ENCODE measurements around the gene SLC22A23.
A peak's percentile ranks its signal among the peaks of the same experiment; 100 is the strongest.

Gene SLC22A23

DNA sequence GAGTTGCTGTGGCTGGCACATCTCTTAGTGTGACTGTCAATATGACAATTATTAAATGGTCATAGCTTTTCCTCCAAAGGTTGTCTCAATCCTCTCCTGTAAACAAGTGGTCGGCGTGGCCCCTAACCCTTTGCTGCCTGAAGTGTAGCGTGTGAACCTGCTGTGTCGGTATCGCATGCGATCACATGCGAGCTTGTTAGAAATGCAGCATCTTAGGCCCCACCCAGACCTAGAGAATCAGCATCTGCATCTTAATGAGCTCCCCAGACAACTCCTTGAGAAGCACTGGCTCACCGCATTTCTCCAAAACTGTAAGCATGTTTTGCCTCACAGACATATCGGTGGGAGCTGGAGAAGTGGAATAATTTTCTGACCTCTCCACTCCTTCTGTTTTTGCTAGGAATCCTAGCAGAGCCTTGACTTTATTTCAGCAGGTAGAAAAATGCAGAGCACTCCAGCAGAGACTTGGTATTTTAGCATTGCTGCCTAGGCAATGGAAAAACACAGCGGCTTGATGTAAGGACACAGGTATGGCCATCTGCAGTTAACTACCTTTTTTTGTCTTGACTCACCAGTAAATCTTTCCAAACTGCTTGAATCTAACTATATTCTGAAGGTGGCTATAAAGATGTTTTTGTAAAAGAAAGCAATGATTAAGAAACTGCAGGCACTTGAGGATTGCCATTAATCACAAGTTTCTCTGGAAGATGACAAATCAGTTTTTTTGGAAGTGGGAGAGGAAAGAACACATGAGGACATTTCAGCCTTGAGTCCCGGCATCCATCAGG lies 130.5 kb downstream of the SLC22A23 start:
- no peak for DNase-seq (ENCODE audit: low read depth, low spot score)
- ChIA-PET POLR2A (no interaction called here), CTCF (interaction anchor here (0.9 kb wide), 1 partner anchor 15 kb away, joined by 3 read pairs; no protein-coding TSS in a partner anchor)
- TF ChIP-seq, protein P1, sequence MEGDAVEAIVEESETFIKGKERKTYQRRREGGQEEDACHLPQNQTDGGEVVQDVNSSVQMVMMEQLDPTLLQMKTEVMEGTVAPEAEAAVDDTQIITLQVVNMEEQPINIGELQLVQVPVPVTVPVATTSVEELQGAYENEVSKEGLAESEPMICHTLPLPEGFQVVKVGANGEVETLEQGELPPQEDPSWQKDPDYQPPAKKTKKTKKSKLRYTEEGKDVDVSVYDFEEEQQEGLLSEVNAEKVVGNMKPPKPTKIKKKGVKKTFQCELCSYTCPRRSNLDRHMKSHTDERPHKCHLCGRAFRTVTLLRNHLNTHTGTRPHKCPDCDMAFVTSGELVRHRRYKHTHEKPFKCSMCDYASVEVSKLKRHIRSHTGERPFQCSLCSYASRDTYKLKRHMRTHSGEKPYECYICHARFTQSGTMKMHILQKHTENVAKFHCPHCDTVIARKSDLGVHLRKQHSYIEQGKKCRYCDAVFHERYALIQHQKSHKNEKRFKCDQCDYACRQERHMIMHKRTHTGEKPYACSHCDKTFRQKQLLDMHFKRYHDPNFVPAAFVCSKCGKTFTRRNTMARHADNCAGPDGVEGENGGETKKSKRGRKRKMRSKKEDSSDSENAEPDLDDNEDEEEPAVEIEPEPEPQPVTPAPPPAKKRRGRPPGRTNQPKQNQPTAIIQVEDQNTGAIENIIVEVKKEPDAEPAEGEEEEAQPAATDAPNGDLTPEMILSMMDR (IDR thresholded peaks at IDR 0.05; ENCODE audit: insufficient read depth, low read length, missing control alignments): no peak
- no peak overlapping the region for H3K4me3 ChIP-seq (ENCODE audit: low read depth, low read length)

DNA sequence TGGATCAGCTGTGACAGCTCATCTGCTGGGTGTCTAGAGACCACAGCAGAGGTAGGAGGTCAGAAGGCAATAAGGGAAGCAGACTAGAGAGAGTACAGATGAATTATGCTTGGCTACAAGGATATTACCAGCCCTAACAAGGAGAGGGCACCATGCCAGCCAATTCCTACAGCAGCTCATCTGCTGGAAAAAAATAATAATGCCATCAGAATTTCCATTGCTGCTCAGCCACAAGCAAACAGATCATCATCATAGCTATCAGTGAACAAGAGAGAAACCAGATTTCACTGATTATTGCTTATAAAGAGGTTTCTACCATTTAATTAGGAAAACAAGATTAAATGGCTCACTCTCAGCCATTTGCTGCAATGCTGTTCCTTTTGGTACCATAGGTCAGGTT lies 131.6 kb downstream of the SLC22A23 start:
- TF ChIP-seq, protein P1 (IDR thresholded peaks at IDR 0.05; ENCODE audit: insufficient read depth, low read length, missing control alignments): no peak
- no peak for DNase-seq (ENCODE audit: low read depth, low spot score)
- POLR2A ChIA-PET: no interaction called here
- no peak overlapping the region for H3K4me3 ChIP-seq (ENCODE audit: low read depth, low read length)
- CTCF ChIA-PET: interaction anchor here (0.9 to 1.9 kb wide), 8 partner anchors 11 to 407 kb away, joined by 3 to 13 read pairs (median 3); no protein-coding TSS in a partner anchor

GRCh38 chr6:3324262-3324942 lies 132.4 kb downstream of the SLC22A23 start:
- CTCF ChIA-PET: interaction anchor here (1.0 to 1.9 kb wide), 8 partner anchors 12 to 408 kb away, joined by 3 to 13 read pairs (median 3); no protein-coding TSS in a partner anchor
- no peak overlapping the region for H3K4me3 ChIP-seq (ENCODE audit: low read depth, low read length)
- DNase-seq (ENCODE audit: low read depth, low spot score): peak; percentile 75
- TF ChIP-seq, protein P1 (IDR thresholded peaks at IDR 0.05; ENCODE audit: insufficient read depth, low read length, missing control alignments): no peak
- POLR2A ChIA-PET: no interaction called here

DNA sequence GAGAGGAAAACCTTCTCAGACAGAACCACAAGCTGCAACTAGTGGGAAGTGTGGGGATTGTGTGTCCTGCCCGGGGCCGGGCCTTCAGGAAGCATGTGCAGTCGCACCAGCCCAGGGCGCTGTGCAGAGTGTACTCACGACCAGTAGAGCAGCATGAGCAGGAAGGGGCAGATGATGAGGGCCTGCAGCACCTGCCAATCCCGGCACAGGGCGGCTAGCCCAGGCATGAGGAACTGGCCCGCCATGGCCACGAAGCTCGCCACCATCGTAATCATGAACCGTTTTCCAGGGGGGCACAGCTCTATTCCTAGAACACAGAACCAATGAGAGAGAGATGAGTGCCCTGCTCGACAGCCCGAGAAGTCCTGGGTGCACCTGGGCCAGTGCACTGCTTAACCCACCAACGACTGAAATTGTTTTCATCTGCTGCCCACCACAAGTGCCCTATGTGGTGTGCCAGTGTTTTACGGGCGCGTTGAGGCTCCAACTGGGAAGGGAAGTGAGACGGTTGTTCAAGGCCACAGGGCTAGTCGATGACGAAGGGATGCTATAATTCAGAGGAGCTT lies 133.1 kb downstream of the SLC22A23 start:
- no peak overlapping the region for H3K4me3 ChIP-seq (ENCODE audit: low read depth, low read length)
- TF ChIP-seq, protein P1 (IDR thresholded peaks at IDR 0.05; ENCODE audit: insufficient read depth, low read length, missing control alignments): no peak
- DNase-seq (ENCODE audit: low read depth, low spot score): no peak
- ChIA-PET POLR2A (no interaction called here), CTCF (interaction anchor here (1.0 to 1.9 kb wide), 4 partner anchors 15 to 408 kb away, joined by 3 to 13 read pairs (median 4); no protein-coding TSS in a partner anchor)

DNA sequence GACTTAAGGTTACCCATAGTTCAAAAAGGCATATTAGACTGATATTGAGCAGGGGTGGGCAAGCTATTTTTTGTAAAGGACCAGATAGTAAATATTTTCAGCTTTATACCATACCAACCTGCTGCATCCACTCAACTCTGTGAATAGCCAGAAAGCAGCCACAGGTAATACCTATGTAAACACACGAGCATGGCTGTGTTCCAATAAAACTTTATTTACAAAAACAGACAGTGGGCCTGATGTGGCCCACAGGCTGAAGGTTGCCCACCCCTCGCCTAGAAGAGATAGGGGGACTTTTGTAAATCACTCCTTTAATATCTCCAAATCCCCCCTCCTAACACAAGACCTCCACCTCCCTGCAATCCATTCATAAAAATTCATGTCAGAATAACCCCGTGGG lies 133.7 kb downstream of the SLC22A23 start:
- CTCF ChIA-PET: no interaction called here
- TF ChIP-seq, protein P1 (IDR thresholded peaks at IDR 0.05; ENCODE audit: insufficient read depth, low read length, missing control alignments): no peak
- DNase-seq (ENCODE audit: low read depth, low spot score): no peak
- no peak overlapping the region for H3K4me3 ChIP-seq (ENCODE audit: low read depth, low read length)
- POLR2A ChIA-PET: no interaction called here

GRCh38 chr6:3322366-3322890 lies 134.4 kb downstream of the SLC22A23 start:
- no peak overlapping the region for H3K4me3 ChIP-seq (ENCODE audit: low read depth, low read length)
- TF ChIP-seq, protein P1 (IDR thresholded peaks at IDR 0.05; ENCODE audit: insufficient read depth, low read length, missing control alignments): no peak
- POLR2A ChIA-PET: no interaction called here
- no peak for DNase-seq (ENCODE audit: low read depth, low spot score)
- CTCF ChIA-PET: no interaction called here
